ENCODE measurements around the gene CNTNAP2. TPM values are rescaled to one million over a fixed set of nuclear protein-coding genes. Genes with fewer than 3 reads are reported as not detected.

The CNTNAP2 gene
- total RNA-seq, 1 experiment from 2014 or later, result 64.5 TPM

DNA sequence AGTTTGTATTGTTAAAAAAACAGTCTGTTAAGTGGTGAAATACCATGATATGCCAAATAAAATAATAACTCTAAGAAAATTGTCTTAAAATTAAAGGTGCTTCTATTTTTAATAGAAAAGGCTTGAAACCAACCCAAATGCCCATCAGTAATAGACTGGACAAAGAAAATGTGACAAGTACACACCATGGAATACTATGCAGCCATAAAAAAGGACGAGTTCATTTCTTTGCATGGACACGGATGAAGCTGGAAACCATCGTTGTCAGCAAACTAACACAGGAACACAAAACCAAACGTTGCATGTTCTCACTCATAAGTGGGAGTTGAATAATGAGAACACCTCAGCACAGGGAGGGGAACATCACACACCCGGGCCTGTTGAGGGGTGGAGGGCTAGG is 7.1 kb downstream of the CNTNAP2 start:
- no peak overlapping the region for H3K14ac ChIP-seq (ENCODE audit: insufficient read depth, low read length)
- no peak overlapping the region for H3K56ac ChIP-seq (ENCODE audit: insufficient read length, low read depth, low read length)
- TF ChIP-seq, protein P1, sequence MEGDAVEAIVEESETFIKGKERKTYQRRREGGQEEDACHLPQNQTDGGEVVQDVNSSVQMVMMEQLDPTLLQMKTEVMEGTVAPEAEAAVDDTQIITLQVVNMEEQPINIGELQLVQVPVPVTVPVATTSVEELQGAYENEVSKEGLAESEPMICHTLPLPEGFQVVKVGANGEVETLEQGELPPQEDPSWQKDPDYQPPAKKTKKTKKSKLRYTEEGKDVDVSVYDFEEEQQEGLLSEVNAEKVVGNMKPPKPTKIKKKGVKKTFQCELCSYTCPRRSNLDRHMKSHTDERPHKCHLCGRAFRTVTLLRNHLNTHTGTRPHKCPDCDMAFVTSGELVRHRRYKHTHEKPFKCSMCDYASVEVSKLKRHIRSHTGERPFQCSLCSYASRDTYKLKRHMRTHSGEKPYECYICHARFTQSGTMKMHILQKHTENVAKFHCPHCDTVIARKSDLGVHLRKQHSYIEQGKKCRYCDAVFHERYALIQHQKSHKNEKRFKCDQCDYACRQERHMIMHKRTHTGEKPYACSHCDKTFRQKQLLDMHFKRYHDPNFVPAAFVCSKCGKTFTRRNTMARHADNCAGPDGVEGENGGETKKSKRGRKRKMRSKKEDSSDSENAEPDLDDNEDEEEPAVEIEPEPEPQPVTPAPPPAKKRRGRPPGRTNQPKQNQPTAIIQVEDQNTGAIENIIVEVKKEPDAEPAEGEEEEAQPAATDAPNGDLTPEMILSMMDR (conservative IDR thresholded peaks at IDR 0.05), result no peak
- H3K79me2 ChIP-seq (ENCODE audit: insufficient read depth, low read length), result no peaks in the 10 kb centered on the region
- no peak overlapping the region for H3K27ac ChIP-seq (ENCODE audit: insufficient read length, low read depth, low read length)
- Mint-ChIP-seq H3K27me3 (ENCODE audit: low read depth) (peaks cover 6% of the 10 kb centered on the region), H3K4me1 (no peaks in the 10 kb centered on the region), H3K4me3 (no peak overlapping the region), H3K9me3 (no peaks in the 10 kb centered on the region), H3K36me3 (ENCODE audit: insufficient read depth in 1 of 3, low read depth in 3 of 3) (no peaks in the 10 kb centered on the region), H3K27ac (no peak overlapping the region)
- no peaks in the 10 kb centered on the region for H3K9me3 ChIP-seq (ENCODE audit: control insufficient read depth, low read depth, low read length)
- H4K20me1 ChIP-seq (ENCODE audit: control insufficient read depth, insufficient read depth, insufficient read length), result no peaks in the 10 kb centered on the region
- H2BK120ac ChIP-seq (ENCODE audit: low read depth, low read length, poor library complexity, severe bottlenecking), result no peak overlapping the region
- no peaks in the 10 kb centered on the region for H3K23me2 ChIP-seq (ENCODE audit: insufficient read length, low read depth, low read length, poor library complexity, severe bottlenecking)
- no peak overlapping the region for H3K9ac ChIP-seq (ENCODE audit: extremely low read depth, insufficient read length, low read length)
- no peak overlapping the region for H2BK15ac ChIP-seq (ENCODE audit: low read depth, low read length)
- no peak overlapping the region for H4K5ac ChIP-seq (ENCODE audit: insufficient read length, low read depth, low read length)
- H3K27me3 ChIP-seq (ENCODE audit: insufficient read depth, low read length), result no peaks in the 10 kb centered on the region
- no peaks in the 10 kb centered on the region for H3K79me1 ChIP-seq (ENCODE audit: insufficient read depth, low read depth, low read length, poor library complexity, severe bottlenecking)
- H4K8ac ChIP-seq (replicated peaks; ENCODE audit: insufficient read length, low read depth, low read length), result no peak overlapping the region
- no peak overlapping the region for H3K4ac ChIP-seq (ENCODE audit: low read depth, low read length)
- no peak overlapping the region for H2BK5ac ChIP-seq (ENCODE audit: insufficient read length, low read length)
- H2BK20ac ChIP-seq (ENCODE audit: low read depth, low read length, poor library complexity, severe bottlenecking), result no peak overlapping the region
- H3K18ac ChIP-seq (ENCODE audit: insufficient read length, low read depth, low read length), result no peak overlapping the region
- WGBS (ENCODE audit: extremely low coverage, insufficient read length, low lambda C conversion rate), result no CpG with 5 or more reads among the region's 5 CpGs
- DNase-seq, result no peak
- H3K4me2 ChIP-seq (ENCODE audit: insufficient read depth, insufficient read length, low read length), result no peak overlapping the region
- H3K23ac ChIP-seq (ENCODE audit: insufficient read length, low read depth, low read length), result no peak overlapping the region
- H2AK5ac ChIP-seq (ENCODE audit: insufficient read length, low read length), result no peak overlapping the region
- H2AFZ ChIP-seq (ENCODE audit: low read length), result no peak overlapping the region
- no peaks in the 10 kb centered on the region for H3K4me1 ChIP-seq (ENCODE audit: insufficient read depth, low read length)
- no peak overlapping the region for H3T11ph ChIP-seq (ENCODE audit: low read length)
- no peak overlapping the region for H2BK12ac ChIP-seq (ENCODE audit: insufficient read length, low read depth, low read length)
- no peak overlapping the region for H4K91ac ChIP-seq (ENCODE audit: insufficient read length, low read depth, low read length)
